GM21526 (cell line): ENCODE results near the gene APEH.

Source experiments
- ATAC-seq: cut with Tn5 transposase; IDR thresholded peaks from one replicate; pipeline ENCODE4 v1.9.1; 2021; ENCODE audit warnings: moderate library complexity; ENCODE audit not compliant: unreplicated experiment, low FRiP score

The APEH gene

GRCh38 chr3:49673715-49674496 lies at the start of gene APEH:
Gene APEH, plus strand, starts transcription at chr3:49674351. Its CDS starts 51 bp downstream, at chr3:49674402.
- ATAC-seq = peak; percentile 68

- ATAC-seq = no peak
Measured at GRCh38 chr3:49625071-49625470, 49.1 kb upstream of the APEH start.

GRCh38 chr3:49626101-49626581 lies 48.0 kb upstream of the APEH start:
- no peak for ATAC-seq

- ATAC-seq = no peak
Measured at GRCh38 chr3:49626796-49627195, 47.4 kb upstream of the APEH start.

- ATAC-seq = no peak
Measured at GRCh38 chr3:49627634-49628033, 46.5 kb upstream of the APEH start.

GRCh38 chr3:49628249-49628648 lies 45.9 kb upstream of the APEH start:
- ATAC-seq = no peak

- ATAC-seq = no peak
Measured at GRCh38 chr3:49629451-49629850, 44.7 kb upstream of the APEH start.

- ATAC-seq = no peak
Measured at GRCh38 chr3:49629866-49630265, 44.3 kb upstream of the APEH start.

- no peak for ATAC-seq
Measured at GRCh38 chr3:49630784-49631183, 43.4 kb upstream of the APEH start.

GRCh38 chr3:49634736-49635135 lies 39.4 kb upstream of the APEH start:
- no peak for ATAC-seq

- ATAC-seq = no peak
Measured at GRCh38 chr3:49636883-49637609, 37.1 kb upstream of the APEH start.

GRCh38 chr3:49638445-49638844 lies 35.7 kb upstream of the APEH start:
- ATAC-seq = no peak

GRCh38 chr3:49639551-49639950 lies 34.6 kb upstream of the APEH start:
- no peak for ATAC-seq

- no peak for ATAC-seq
Measured at GRCh38 chr3:49641292-49641691, 32.9 kb upstream of the APEH start.

GRCh38 chr3:49641921-49642707 lies 32.0 kb upstream of the APEH start:
- ATAC-seq = no peak

- ATAC-seq = no peak
Measured at GRCh38 chr3:49642708-49643145, 31.4 kb upstream of the APEH start.

GRCh38 chr3:49644684-49645083 lies 29.5 kb upstream of the APEH start:
- no peak for ATAC-seq

GRCh38 chr3:49646236-49646635 lies 27.9 kb upstream of the APEH start:
- no peak for ATAC-seq

GRCh38 chr3:49647741-49648140 lies 26.4 kb upstream of the APEH start:
- no peak for ATAC-seq

- ATAC-seq = no peak
Measured at GRCh38 chr3:49648354-49649019, 25.7 kb upstream of the APEH start.
